B cell (primary cell): ENCODE measurements around the gene GINS2. TPM values are rescaled to one million over a fixed set of nuclear protein-coding genes. Genes with fewer than 3 reads are reported as not detected.

Experiments used
- ATAC-seq: fragments of 200-7000 bp; cut with Tn5 transposase; one replicate; pipeline ENCODE4 v1.10.0; 2021; ENCODE audit warnings: low read depth, mild to moderate bottlenecking, moderate number of reproducible peaks, moderate library complexity
- CTCF ChIA-PET: fragments of 350-600 bp; sonication (Branson Sonifier 250); formaldehyde crosslinking; loops from one replicate; lab custom pipeline; 2021; ENCODE audit warnings: antibody characterized with exemption, inconsistent platforms; lab: Charles Lee
- POLR2A ChIA-PET: fragments of 350-600 bp; sonication (Branson Sonifier 250); formaldehyde crosslinking; loops from one replicate; lab custom pipeline; 2021; ENCODE audit warnings: antibody characterized with exemption; lab: Charles Lee
- DNase-seq: peaks from one replicate; pipeline ENCODE4 v3.0.0; 2013
- H2AFZ ChIP-seq: 2 replicates; pipeline ENCODE4 v1.6.1; 2012; ENCODE audit warnings: mild to moderate bottlenecking, low read depth, low read length; ENCODE audit not compliant: insufficient read depth, poor library complexity, severe bottlenecking
- H3K27ac ChIP-seq, 2 donors: 1 replicate in 1 of 2; 2 replicates in 1 of 2; pipeline ENCODE4 v1.5.1; 2012 to 2013; ENCODE audit warnings: low read length in 2 of 2, mild to moderate bottlenecking in 2 of 2, moderate library complexity in 1 of 2
- H3K27me3 ChIP-seq, 4 experiments: fragments of 200-600 bp in 1 of 4; sonication (generic) in 1 of 4; replicated peaks in 1 of 4; 1 replicate in 2 of 4; 2 replicates in 2 of 4; pipeline versions ENCODE4 v1.6.1 to v1.7.0; 2013 to 2016; ENCODE audit warnings: low read length in 3 of 4, mild to moderate bottlenecking in 2 of 4, mixed read lengths in 1 of 4, moderate library complexity in 1 of 4; ENCODE audit not compliant: insufficient read depth in 4 of 4, control insufficient read depth in 3 of 4; ENCODE audit errors: control extremely low read depth in 1 of 4
- H3K36me3 ChIP-seq, 2 experiments: replicated peaks in 1 of 2; 1 replicate in 1 of 2; 2 replicates in 1 of 2; pipeline versions ENCODE4 v1.6.1 to v1.7.1; 2013; ENCODE audit warnings: low read length in 1 of 2; ENCODE audit not compliant: insufficient read depth in 2 of 2, control insufficient read depth in 1 of 2; ENCODE audit errors: control extremely low read depth in 1 of 2, extremely low read depth in 1 of 2
- H3K4me1 ChIP-seq, 2 donors: fragments of 200-600 bp in 1 of 2; sonication (generic) in 1 of 2; 1 replicate in 1 of 2; 2 replicates in 1 of 2; pipeline versions ENCODE4 v1.5.1 to v1.6.1; 2013 to 2017; ENCODE audit warnings: low read length in 2 of 2; ENCODE audit not compliant: control insufficient read depth in 2 of 2, insufficient read depth in 2 of 2
- H3K4me2 ChIP-seq: replicated peaks from 2 replicates; pipeline ENCODE3; 2012; ENCODE audit warnings: mild to moderate bottlenecking, low read depth, low read length; ENCODE audit not compliant: poor library complexity, severe bottlenecking
- H3K4me3 ChIP-seq, 5 experiments: fragments of 200-600 bp in 1 of 5; sonication (generic) in 1 of 5; 1 replicate in 3 of 5; 2 replicates in 2 of 5; pipeline versions ENCODE4 v1.5.1 to v1.7.0; 2011 to 2016; ENCODE audit warnings: low read length in 4 of 5, mild to moderate bottlenecking in 4 of 5, low read depth in 2 of 5, control low read depth in 1 of 5, moderate library complexity in 1 of 5; ENCODE audit not compliant: insufficient read depth in 1 of 5; ENCODE audit errors: control extremely low read depth in 1 of 5, extremely low read depth in 1 of 5
- H3K79me2 ChIP-seq: fragments of 200-600 bp; sonication (generic); one replicate; pipeline ENCODE4 v1.6.0; 2016; ENCODE audit warnings: low read length; ENCODE audit not compliant: control insufficient read depth, insufficient read depth
- H3K9ac ChIP-seq: fragments of 200-600 bp; sonication (generic); 2 replicates; pipeline ENCODE4 v1.6.1; 2017; ENCODE audit warnings: mild to moderate bottlenecking, low read length, moderate library complexity
- H3K9me3 ChIP-seq, 3 donors: one replicate each; pipeline versions ENCODE4 v1.6.1 to v1.7.1; 2013; ENCODE audit warnings: low read length in 2 of 3; ENCODE audit not compliant: control insufficient read depth in 2 of 3, insufficient read depth in 1 of 3; ENCODE audit errors: control extremely low read depth in 1 of 3
- H4K20me1 ChIP-seq: 2 replicates; pipeline ENCODE4 v1.6.0; 2012; ENCODE audit warnings: mild to moderate bottlenecking, low read length; ENCODE audit not compliant: insufficient read depth, control insufficient read depth, poor library complexity, severe bottlenecking
- H3K27ac Mint-ChIP-seq: one replicate; pipeline ENCODE4 v1.8.0; 2021; ENCODE audit warnings: mixed read lengths
- H3K27me3 Mint-ChIP-seq: one replicate; pipeline ENCODE4 v1.8.0; 2021; ENCODE audit warnings: mixed read lengths
- H3K4me1 Mint-ChIP-seq: one replicate; pipeline ENCODE4 v1.8.0; 2021; ENCODE audit warnings: mixed read lengths
- H3K4me3 Mint-ChIP-seq: one replicate; pipeline ENCODE4 v1.8.0; 2021; ENCODE audit warnings: mixed read lengths
- H3K9me3 Mint-ChIP-seq: one replicate; pipeline ENCODE4 v1.8.0; 2022; ENCODE audit warnings: mixed read lengths; ENCODE audit not compliant: insufficient read depth
- CTCF ChIP-seq: fragments of 200-600 bp; IDR thresholded peaks from one replicate; pipeline ENCODE4 v1.8.0; 2022; ENCODE audit warnings: antibody characterized with exemption, mild to moderate bottlenecking
- EZH2 ChIP-seq: IDR thresholded peaks from 2 replicates; pipeline ENCODE4 v1.6.1; 2012; ENCODE audit warnings: borderline replicate concordance, low read depth, mild to moderate bottlenecking, moderate library complexity, low read length; ENCODE audit not compliant: insufficient read depth, poor library complexity, severe bottlenecking
- WGBS: methylation state at CpG from one replicate; pipeline ENCODE4 v1.1.5; 2013; ENCODE audit warnings: missing lambda C conversion rate; ENCODE audit not compliant: insufficient coverage; 5-methylcytosine and 5-hydroxymethylcytosine counted together
- intact Hi-C: fragments of 100-400 bp; cut with micrococcal nuclease; formaldehyde crosslinking; loops from one replicate; pipeline ENCODE4 v1.10.0; 2022
- polyA plus RNA-seq: library from polyadenylated mRNA; depleted of rRNA; stranded (reverse); fragments of >200 nt; gene quantifications from 2 replicates; pipeline ENCODE4 v1.2.3, GENCODE V29; 2012
- total RNA-seq, 2 donors: library from RNA; stranded (reverse); fragments of 120-200 nt in 1 of 2; gene quantifications; 1 replicate in 1 of 2; 2 replicates in 1 of 2; pipeline versions ENCODE4 v1.2.3 to v1.2.4, GENCODE V29; 2013 to 2022

The GINS2 gene
- total and polyA plus RNA-seq, 2 donors (not counting 1 experiment from before 2014, with no cell fraction given), result 0.52 to 4.2 TPM

GRCh38 chr16:85637808-85638647 is 50.7 kb downstream of the GINS2 start:
- H3K9me3 ChIP-seq, result peaks cover 0 to 4% (median 0%) of the 10 kb centered on the region in 3 donors
- no peak overlapping the region for H2AFZ ChIP-seq
- H3K36me3 ChIP-seq, result peaks cover 0 to 29% of the 10 kb centered on the region in 2 experiments
- no peak overlapping the region for H3K9ac ChIP-seq
- H3K4me1 Mint-ChIP-seq, result no peaks in the 10 kb centered on the region
- H3K4me2 ChIP-seq, result no peak overlapping the region
- no peaks in the 10 kb centered on the region for H3K27me3 ChIP-seq
- no peak for TF ChIP-seq EZH2
- TF ChIP-seq CTCF, result no peak
- no peaks in the 10 kb centered on the region for H3K4me1 ChIP-seq
- CTCF ChIA-PET, result no interaction called here
- H3K27me3 Mint-ChIP-seq, result no peaks in the 10 kb centered on the region
- peaks cover 100% of the 10 kb centered on the region for H4K20me1 ChIP-seq
- H3K9me3 Mint-ChIP-seq, result no peaks in the 10 kb centered on the region
- no peak overlapping the region for H3K27ac ChIP-seq
- H3K79me2 ChIP-seq, result peaks cover 100% of the 10 kb centered on the region
- WGBS, result 94% methylated on average over 32 of the region's 37 CpGs
- no peak overlapping the region for H3K4me3 Mint-ChIP-seq
- H3K27ac Mint-ChIP-seq, result peak overlapping the region; percentile 24
- H3K4me3 ChIP-seq, result no peak overlapping the region
- intact Hi-C loops, result no loop called here
- no peak for DNase-seq
- POLR2A ChIA-PET, result no interaction called here
- ATAC-seq, result no peak
